Measurements from ENCODE around the gene VPS37C. TPM values are rescaled to one million over a fixed set of nuclear protein-coding genes. Genes with fewer than 3 reads are reported as not detected.
"Not testable (repeated sequence)": the region's sequence is repeated elsewhere in the genome, so short reads cannot be mapped to it uniquely, and the experiment has no call there.

Gene VPS37C
- total RNA-seq, 1 experiment from 2014 or later, result 44.2 TPM

DNA sequence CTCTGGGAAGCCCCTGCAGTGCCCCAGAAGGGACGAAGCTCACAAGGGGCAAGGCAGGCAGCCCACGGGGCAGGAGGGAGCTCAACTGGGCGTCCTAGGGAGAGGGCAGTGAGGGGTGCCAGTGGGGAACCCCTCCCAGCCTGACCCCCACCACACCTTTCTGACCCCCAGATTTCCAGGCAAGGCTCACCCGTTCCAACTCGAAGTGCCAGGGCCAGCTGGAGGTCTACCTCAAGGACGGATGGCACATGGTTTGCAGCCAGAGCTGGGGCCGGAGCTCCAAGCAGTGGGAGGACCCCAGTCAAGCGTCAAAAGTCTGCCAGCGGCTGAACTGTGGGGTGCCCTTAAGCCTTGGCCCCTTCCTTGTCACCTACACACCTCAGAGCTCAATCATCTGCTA is 43.2 kb downstream of the VPS37C start:
- DNase-seq (ENCODE audit: low spot score), result no peak

DNA sequence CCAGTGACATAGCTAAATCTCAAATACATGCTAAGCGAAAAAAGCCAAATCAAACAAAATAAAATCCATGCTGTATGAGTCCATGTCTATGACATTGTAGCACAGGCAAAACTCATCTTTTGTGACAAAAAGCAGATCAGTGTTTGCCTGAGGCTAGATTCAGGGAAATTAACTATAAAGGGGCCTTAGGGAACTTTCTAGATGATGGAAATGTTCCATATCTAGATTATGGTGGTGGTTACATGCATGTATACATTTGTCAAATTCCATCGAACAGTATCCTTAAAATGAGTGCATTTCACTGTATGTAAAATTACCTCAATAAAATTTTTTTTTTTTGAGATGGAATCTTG is 44.1 kb downstream of the VPS37C start:
- no peak for DNase-seq (ENCODE audit: low spot score)

DNA sequence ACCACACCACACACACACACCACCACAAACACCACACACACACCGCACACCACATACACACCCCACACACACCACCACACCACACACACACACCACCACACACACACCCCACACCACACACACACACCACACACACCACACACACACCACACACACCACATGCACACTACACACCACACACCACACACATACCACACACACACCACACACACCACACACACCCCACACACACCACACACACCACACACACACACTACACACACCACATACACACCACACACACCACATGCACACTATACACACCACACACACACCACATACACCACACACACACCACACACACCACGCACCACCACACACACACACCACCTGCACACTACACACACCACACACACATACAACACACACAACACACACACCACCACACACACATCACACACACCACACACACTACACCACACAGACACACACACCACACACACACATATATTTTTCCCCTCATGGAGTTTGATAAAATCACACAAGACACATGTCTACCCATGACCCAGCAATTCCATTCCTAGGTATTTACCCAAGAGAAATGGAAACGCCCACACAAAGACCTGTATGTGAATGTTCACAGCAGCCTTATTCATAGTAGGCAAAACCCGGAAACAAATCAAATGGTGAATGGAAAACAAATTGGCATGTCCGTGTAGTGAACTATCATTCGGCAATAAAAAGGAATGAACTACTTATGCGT is 44.6 kb downstream of the VPS37C start:
- DNase-seq (ENCODE audit: low spot score), result no peak

DNA sequence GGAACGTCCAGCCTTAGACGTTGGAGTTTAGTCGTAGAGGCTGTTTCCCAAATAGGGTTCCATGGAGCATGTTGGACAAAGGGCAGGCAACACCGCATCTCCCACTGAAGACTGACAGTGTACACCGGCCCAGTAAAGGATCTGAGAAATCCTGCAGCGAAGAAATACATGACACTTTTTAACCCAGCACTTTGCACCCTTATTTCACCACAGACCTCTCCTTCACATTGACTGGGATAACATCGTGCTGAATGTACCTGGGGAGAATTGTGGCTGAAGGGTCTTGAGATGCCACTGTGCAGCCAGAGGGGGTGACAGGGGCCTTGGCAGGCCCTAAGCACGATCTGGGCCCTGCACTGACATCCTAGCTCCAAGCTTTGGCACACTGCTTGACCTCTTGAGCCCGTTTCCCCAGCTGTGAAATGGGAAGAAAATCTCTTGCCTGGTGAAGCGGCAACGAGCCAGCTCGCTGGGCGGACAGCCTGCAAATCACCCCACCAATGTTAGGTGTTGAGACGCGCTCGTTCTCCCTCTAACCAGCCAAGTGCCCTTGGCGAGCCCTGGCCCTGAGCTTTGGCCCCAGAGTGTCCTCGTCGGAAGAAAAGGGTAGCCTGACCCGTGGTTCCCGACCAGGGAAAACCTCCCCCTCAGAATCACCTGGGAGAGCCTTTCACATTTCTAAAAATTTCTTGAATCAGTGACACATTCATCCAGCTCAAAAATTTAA is 45.6 kb downstream of the VPS37C start:
- DNase-seq (ENCODE audit: low spot score), result no peak

DNA sequence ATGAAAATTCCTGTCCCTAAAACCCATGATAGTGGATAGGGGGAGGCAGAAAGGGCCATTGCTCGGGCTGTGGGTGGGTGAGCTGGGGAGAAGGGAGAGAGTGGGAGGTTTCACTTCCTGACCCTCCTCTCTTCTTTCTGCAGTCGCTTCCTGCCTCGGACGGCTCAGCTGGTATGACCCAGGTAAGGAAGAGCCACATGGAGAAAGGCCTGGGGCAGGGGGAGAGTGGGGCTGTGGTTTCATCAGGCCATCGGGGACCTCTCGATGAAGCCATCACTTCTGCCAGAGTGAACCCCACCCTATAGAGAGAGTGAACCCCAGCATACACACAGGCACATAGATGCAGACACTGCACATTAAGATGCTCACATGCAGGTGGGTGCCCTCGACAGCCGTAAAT is 46.3 kb downstream of the VPS37C start:
- no peak for DNase-seq (ENCODE audit: low spot score)

DNA sequence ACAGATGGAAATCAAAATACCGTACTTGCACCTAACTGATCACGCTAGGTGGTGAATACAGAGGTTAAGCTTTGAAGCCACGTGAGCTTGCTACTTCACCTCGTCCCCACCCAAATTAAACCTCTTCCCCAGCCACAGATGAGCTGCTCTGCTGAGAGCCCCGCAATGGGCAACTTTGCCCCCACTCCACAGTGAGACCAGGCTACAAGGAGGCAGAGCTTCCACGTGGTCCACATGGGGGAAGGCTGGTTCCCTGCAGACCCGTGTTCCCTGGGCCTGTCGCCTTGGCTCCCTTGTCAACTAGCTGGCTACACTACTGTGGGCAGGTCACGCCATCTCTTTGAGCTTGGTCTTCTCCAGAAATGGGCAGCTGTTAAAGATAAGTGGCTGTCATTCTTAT is 48.0 kb downstream of the VPS37C start:
- DNase-seq (ENCODE audit: low spot score), result no peak

DNA sequence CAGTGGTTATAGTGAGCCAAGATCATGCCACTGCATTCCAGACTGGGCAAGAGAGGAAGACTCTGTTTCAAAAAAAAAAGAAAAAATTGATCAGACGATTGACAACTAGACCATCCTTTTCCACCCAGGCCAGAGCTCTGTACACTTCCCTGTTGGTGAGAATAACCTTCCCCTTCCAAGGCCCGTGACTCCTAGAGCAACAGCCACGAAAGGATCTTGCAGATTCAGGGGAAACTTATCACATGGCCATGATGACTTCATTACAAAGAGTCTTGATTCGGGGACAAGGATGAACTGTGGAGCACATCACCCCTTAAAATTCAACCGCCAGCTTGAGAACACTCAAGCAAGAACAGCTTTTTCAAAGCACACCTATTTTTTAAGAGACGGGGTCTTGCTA is 48.7 kb downstream of the VPS37C start:
- no peak for DNase-seq (ENCODE audit: low spot score)

DNA sequence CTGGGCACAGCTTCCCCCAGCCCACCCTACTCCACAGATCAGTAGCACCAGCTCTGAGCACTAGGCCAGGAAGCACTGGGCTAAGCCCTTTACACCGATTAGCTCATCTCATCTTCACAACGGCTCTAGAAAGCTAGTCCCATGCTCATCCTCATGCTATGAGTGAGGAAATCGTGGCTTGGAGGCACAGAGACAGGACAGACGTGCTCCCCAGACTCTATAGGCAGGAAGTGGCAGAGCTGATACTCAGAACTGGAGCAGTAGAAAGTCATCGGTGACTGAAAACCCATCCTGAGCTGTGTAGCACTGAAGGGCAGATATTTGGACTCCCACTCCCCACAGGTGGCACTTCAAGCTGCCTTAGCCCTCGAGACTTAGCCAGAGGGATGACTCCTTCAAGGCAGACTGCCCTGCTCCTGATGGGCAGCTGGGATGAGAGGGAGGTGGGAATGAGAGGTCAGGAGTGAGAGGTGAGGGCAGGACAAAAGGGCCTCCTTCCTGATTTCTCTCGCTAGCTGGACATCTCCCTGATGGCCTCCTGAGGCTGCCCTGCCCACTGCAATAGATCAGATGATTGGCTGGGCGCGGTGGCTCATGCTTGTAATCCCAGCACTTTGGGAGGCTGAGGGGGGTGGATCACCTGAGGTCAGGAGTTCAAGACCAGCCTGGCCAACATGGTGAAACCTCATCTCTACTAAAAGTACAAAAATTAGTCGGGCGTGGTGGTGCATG is 49.3 kb downstream of the VPS37C start:
- no peak for DNase-seq (ENCODE audit: low spot score)

DNA sequence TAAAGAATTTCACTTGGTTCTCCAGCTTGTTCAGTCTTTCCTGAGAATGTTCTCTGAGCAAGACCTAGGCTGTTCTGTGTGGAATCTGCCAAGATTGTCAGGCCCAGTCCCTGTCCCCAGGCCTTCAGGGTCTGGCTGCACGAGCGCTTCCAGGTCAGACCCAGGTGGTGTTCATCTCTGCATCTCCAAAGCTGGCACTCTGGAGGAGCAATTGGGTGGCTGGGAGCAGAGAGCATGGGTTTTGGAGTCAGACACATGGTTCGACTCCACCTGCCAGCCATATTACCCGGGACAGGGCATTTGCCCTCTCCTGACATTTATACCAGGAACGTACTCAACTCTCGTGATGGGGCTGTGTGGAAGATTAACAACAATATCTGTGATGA is 50.2 kb downstream of the VPS37C start:
- DNase-seq (ENCODE audit: low spot score), result no peak

DNA sequence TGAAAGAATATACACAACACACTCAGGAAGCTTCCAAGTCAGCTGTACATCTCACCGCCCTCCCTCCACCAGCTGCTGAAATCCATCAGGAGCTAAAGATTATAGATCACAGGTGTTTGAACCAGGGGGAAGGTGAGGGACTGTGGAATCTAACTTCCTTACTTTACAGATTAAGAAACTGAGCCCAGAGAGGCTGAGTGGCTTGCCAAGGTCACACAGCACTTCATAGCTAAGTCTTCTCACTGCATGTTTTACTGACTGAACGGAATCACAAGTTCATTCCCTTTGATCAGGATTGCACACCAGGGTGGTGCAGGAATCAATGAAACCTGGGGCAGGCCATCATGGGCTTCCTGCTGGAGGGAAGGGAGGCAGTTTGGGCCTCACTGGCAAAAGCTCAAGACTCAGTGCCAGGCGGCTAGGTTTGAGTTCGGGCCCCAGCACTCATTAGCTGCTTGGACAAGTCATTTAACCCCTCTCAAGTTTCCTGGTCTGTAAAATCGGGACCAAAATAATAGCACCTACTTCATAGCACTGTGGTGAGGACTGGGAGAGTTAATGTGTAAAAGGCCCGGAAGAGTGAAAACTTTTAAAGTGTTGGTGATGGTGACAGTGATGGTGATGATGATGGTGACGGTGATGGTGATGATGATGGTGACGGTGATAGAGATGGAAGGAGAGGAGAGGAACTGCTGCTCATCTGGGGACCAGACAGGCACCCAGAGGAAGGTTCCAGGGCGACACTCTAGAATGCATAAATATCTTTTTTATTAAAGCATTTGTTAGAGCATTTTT is 50.8 kb downstream of the VPS37C start:
- no peak for DNase-seq (ENCODE audit: low spot score)

DNA sequence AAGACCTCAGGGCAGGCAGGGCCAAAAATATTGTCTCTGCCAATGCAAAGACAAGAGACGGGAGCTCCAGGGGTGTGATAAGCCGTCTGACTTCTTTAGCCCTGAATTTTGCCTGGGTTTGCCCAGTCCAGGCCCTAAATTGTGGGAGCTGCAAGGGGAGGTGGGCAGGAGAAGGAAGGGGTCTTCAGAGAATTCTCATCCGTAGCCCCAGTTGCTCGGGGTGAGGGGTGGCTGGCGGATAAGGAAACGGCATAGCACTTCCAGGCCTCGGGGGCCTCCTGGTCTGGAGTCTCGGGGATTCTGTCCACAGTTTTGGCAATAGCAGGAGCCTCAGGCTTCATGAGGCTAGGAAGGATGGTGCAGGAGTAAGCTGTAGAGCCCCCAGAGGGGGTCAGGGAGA is 51.6 kb downstream of the VPS37C start:
- no peak for DNase-seq (ENCODE audit: low spot score)

DNA sequence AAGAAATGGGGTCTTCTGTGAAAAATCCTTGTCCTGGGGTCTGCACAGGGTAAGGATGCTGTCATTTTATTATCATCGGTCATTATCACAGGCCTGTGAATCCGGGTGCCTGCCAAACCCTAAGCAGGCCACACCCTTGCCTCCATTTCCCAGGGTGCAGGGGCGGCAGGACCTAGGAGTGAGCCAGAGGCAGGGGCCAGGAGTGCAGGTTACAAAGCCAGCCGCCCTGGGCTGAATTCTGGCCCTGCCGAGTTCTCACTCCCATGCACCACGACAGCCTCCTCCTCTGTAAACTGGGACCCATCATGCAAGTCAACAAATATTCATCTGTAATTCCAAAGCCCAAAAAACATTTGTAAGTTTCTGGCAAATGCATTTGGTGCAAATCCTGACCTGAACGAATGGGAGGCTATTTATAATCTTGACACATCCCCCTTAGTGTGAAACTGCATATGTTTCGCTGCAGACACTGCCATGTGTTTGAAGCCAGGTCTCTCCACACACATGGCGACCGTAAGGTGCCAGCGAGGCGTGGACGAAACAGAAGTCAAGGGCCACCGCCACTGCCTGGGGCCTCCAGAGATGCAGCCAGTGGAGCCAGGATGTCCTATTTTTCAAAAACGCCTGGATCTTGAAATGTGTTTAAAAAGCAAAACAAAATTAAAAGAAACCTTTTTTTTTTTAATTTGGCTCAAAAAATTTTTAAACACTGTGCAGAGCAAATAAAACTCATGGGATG is 52.2 kb downstream of the VPS37C start:
- no peak for DNase-seq (ENCODE audit: low spot score)

DNA sequence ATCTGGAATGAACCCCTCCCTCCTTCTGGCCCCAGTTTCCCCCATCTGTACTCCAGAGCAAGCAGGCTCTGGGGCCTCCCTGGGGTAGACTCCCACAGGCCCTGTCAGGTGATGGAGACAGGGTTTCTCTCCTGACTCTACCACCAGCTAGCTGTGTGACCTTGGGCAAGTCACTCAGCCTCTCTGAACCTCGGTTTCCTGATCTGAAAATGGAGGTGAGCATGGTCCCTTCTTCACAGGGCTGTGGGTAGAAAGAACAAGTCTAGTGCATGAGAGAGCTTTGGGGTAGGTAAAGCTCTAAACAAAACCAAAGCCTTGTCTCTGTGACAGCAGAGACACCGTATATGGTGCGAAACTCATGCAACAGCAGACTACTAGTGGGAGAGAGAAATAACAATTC is 53.3 kb downstream of the VPS37C start:
- DNase-seq (ENCODE audit: low spot score), result no peak

DNA sequence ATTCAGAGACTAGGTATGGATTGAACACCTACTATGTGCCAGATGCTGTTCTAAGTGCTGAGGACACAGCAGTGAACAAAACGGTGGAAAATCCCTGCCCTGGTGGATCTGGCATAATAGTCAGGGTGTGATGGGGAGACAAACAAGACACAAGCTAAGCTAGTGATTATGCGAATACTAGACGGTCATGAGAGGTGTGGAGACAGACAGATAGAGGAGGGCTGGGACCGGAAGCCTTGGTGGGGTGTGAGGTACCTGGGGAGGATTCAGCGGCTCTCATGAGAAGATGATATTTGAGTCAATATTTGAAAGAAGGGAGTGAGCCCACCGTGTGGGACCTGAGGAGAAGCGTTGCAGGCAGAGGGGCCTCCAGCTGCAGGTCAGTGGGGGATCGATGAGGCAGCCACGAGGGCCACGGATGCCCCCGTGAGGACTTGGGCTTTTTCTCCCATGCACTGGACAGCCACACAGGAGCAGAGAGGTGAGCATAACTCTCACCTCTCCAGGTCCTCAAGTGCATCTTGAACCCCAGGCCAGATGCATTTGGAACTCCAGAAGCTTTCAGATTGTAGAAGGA is 54.2 kb downstream of the VPS37C start:
- no peak for DNase-seq (ENCODE audit: low spot score)

DNA sequence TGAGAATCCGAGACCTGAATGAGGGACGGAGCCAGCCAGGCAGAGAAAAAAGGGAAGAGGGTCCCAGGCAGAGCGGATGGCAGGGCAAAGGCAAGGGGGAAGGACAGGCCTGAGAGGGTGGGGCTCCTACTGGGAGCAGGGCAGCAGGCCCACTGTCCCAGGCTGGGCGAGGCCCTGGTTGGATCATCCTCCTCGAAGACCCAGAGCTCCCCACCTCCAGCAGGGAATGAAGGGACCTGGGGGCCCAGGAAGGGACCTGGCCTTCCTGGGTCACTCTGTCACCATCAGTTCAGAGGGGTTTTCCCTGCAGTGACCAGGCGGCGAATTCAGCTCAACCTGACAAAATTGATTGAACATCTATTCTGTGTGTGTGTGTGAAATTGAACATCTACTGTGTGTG is 54.9 kb downstream of the VPS37C start:
- DNase-seq (ENCODE audit: low spot score), result no peak

DNA sequence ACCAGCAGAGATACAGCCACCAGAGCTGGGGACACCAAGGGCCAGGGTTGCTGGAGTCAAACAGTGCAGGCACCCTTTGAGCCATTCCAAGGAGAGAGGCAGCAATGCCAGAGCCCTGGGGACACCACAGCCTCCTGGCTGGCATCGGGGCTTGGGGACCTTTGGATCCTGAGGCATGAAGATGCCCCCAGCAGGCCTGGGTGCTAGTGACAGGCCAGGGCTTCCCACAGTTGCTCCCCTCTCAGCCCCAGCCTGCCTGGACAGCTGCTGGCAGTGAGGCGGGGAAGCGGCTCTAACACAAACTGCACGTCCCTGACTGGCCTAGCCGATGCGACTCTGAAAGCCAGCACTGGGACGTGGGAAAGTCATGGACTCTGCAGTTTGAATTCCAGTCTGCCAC is 56.3 kb downstream of the VPS37C start:
- no peak for DNase-seq (ENCODE audit: low spot score)

DNA sequence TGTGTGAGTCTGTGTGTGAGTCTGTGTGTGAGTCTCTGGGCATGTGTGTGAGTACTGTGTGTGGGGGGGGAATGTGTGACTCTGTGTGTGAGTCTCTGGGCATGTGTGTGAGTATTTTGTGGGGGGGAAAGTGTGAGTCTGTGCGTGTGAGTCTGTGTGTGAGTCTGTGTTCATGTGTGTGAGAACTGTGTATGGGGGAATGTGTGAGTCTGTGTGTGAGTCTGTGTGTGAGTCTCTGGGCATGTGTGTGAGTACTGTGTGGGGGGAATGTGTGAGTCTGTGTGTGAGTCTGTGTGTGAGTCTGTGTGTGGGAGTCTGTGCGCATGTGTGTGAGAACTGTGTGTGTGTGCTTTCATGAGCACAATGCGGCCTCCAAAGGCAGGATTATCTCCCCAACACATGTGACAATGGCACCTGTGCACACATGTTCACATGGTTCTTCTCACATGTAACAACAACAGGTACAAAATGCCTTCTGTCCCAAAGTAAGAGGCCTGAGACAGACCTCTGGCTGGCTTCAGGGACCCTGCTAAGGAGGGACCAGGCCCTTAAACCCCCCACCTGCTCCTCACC is 57.3 kb downstream of the VPS37C start:
- no peak for DNase-seq (ENCODE audit: low spot score)

DNA sequence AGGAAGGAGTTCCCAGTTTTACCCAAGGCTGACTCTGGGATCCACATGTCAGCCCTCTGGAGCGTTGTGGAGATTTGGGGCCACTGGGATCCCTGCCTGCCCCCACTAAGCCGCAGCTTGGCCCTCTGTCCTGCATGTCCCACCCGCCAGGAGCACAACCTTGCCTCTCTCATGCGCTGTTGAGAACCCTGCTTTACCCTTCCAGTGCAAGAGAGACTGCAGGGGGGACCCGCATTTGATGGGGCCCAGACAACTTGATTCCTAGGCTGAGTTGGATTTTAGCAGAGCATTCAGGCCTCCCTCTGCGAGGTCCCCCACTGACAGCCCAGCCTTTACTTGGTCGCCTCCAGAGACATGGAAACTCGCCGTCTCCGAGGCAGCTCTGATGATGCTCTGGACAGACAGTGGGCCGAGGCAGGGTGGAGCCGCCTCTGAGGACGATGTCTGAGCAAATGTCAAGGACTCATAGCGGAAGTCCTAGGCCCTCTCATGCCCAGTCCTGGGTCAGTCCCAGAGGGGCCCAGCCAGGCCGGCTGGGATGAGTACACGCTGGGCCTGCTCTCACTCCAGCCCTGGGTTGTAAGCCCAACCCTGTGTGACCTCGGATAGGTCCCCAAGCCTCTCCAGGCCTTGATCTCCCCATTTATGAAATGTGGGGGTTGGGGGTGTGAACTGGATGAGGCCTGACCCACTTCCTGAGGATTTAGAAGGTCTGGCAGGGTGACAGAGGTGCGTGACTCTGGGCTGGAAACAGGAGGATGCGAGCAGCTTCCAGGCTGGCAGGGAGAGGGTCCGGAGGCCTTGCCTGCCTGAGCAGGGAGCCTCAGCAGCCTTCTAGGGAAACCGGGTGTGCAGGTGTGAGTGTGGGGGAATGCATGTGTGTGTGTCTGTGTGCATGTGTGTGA is 58.3 kb downstream of the VPS37C start:
- no peak for DNase-seq (ENCODE audit: low spot score)

DNA sequence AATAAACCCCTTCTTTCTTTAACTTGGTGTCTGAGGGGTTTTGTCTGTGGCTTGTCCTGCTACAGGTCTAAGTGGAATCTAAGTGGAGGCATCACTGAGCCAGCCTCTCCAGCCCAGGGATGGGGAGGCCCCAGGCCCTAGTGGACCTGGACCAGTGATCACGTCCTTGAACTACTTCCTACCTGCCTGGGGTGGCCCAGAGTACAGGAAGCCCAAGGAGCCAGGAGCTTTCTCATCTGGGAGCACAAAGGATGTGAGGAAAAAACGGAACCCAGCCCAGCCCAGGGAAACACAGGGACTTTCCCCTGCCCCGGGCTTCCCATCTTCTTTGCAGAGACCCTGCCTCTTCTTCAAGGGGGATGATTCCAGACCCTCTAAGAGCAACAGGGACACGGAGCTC is 62.4 kb downstream of the VPS37C start:
- no peak for DNase-seq (ENCODE audit: low spot score)

DNA sequence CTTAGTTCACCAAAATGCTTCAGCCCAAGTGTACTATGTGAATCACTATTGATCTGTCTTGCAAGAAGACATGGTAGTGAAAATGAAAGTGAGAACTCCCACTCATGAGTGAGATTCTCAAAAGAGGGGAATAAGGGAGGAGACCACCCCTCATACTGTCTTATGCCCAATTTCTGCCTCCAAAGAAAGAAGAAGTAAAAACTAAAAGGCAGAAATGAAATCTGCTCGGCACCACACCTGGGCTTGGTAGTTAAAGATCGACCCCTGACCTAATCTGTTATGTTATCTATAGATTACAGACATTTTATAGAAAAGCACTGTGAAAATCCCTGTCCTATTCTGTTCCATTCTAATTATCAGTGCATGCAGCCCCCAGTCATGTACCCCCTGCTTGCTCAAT is 63.0 kb downstream of the VPS37C start:
- not testable (repeated sequence) for DNase-seq (ENCODE audit: low spot score)
